Lower lobe of right lung (tissue), 2 donors: ENCODE measurements around the gene H2AZ2. TPM values are rescaled to one million over a fixed set of nuclear protein-coding genes. Genes with fewer than 3 reads are reported as not detected.

ENCODE experiments used
- ATAC-seq, 2 donors: fragments of 200-7000 bp; cut with Tn5 transposase; one replicate each; pipeline ENCODE4 v1.9.1; 2020 to 2022; ENCODE audit warnings: mild to moderate bottlenecking in 2 of 2, moderate library complexity in 2 of 2
- DNase-seq: peaks from one replicate; pipeline ENCODE4 v3.0.0-alpha.2; 2020
- H3K27ac ChIP-seq: fragments of 200-600 bp; one replicate; pipeline ENCODE4 v1.8.0; 2022
- H3K27me3 ChIP-seq: fragments of 200-600 bp; one replicate; pipeline ENCODE4 v1.8.0; 2022; ENCODE audit warnings: low read depth
- H3K36me3 ChIP-seq: fragments of 200-600 bp; one replicate; pipeline ENCODE4 v1.8.0; 2022; ENCODE audit warnings: mild to moderate bottlenecking
- H3K4me1 ChIP-seq: fragments of 200-600 bp; one replicate; pipeline ENCODE4 v1.8.0; 2022
- H3K4me3 ChIP-seq: fragments of 200-600 bp; one replicate; pipeline ENCODE4 v1.8.0; 2022; ENCODE audit warnings: mild to moderate bottlenecking
- H3K9me3 ChIP-seq: fragments of 200-600 bp; one replicate; pipeline ENCODE4 v1.8.0; 2022
- CTCF ChIP-seq: fragments of 200-600 bp; IDR thresholded peaks from one replicate; pipeline ENCODE4 v1.8.0; 2022; ENCODE audit warnings: antibody characterized with exemption, mild to moderate bottlenecking
- intact Hi-C: fragments of 100-400 bp; cut with DNase I; formaldehyde crosslinking; loops from one replicate; pipeline ENCODE4 v1.11.0; 2022
- total RNA-seq: library from RNA; stranded (reverse); fragmentation: NEBNext Ultra II Directional; extraction: Animal tissue kit (Norgen Biotek cat#: 25700); gene quantifications from one replicate; pipeline ENCODE4 v1.2.1, GENCODE V29; 2021
- donor health status: DM: no; HTN: yes; CAD: no; lungs with severe emphysema.

H2AZ2 gene
- total RNA-seq, 1 donor from 2014 or later = 139 TPM

GRCh38 chr7:44784364-44784763 is 63.5 kb downstream of the H2AZ2 start:
- Histone ChIP-seq H3K4me1 (peaks cover 5% of the 10 kb centered on the region), H3K36me3 (no peaks in the 10 kb centered on the region), H3K4me3 (no peak overlapping the region), H3K27me3 (no peaks in the 10 kb centered on the region), H3K27ac (no peak overlapping the region), H3K9me3 (no peaks in the 10 kb centered on the region)
- DNase-seq (no peak), ATAC-seq (no peak)
- intact Hi-C loops = no loop called here
- no peak for TF ChIP-seq CTCF

GRCh38 chr7:44783407-44783806 is 64.5 kb downstream of the H2AZ2 start:
- ATAC-seq (no peak), DNase-seq (no peak)
- H3K4me1 ChIP-seq = peaks cover 5% of the 10 kb centered on the region
- no peak overlapping the region for H3K27ac ChIP-seq
- intact Hi-C loops = no loop called here
- H3K27me3 ChIP-seq = no peaks in the 10 kb centered on the region
- H3K4me3 ChIP-seq = no peak overlapping the region
- no peaks in the 10 kb centered on the region for H3K9me3 ChIP-seq
- TF ChIP-seq CTCF = no peak
- no peaks in the 10 kb centered on the region for H3K36me3 ChIP-seq

DNA sequence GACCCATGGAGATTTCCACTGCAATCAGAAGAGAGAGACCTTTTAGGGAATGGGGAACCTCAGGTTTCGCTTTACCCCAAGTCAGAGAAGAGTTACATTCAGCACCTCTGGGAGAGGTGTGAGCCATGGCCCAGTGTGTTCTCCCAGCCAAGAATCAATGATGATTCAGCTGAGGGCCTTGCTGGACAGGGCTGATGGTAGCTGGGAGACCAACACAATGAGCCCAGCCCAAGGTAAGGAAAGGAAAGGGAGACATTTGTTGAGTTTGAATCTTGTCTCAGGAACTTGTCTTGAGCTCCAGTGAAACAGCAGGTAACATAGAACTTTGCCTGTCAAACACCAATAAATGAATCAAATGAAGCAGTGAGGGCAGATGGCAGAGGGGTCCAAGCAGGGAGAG is 65.4 kb downstream of the H2AZ2 start:
- Histone ChIP-seq H3K36me3 (no peaks in the 10 kb centered on the region), H3K27me3 (no peaks in the 10 kb centered on the region), H3K9me3 (no peaks in the 10 kb centered on the region), H3K4me3 (no peak overlapping the region), H3K27ac (no peak overlapping the region), H3K4me1 (peaks cover 5% of the 10 kb centered on the region)
- intact Hi-C loops = no loop called here
- DNase-seq = no peak
- no peak for TF ChIP-seq CTCF
- no peak for ATAC-seq

Other genes with a start within 250 kb of the H2AZ2 start
- gene OGDH, start 241.5 kb downstream of the H2AZ2 start, total RNA-seq = 132 TPM
- 97.9 TPM for gene ZMIZ2, start 99.2 kb downstream of the H2AZ2 start, total RNA-seq
- 964 TPM for gene PPIA, start 51.4 kb downstream of the H2AZ2 start, total RNA-seq
- 23.9 TPM for gene PURB, start 37.4 kb upstream of the H2AZ2 start, total RNA-seq
- 36.3 TPM for gene MYO1G, start 130.9 kb upstream of the H2AZ2 start, total RNA-seq
- gene CCM2, start 152.1 kb upstream of the H2AZ2 start, total RNA-seq = 45.7 TPM
- 2.5 TPM for gene NACAD, start 240.9 kb upstream of the H2AZ2 start, total RNA-seq